Measurements from ENCODE around the gene CAMK1G.

DNA sequence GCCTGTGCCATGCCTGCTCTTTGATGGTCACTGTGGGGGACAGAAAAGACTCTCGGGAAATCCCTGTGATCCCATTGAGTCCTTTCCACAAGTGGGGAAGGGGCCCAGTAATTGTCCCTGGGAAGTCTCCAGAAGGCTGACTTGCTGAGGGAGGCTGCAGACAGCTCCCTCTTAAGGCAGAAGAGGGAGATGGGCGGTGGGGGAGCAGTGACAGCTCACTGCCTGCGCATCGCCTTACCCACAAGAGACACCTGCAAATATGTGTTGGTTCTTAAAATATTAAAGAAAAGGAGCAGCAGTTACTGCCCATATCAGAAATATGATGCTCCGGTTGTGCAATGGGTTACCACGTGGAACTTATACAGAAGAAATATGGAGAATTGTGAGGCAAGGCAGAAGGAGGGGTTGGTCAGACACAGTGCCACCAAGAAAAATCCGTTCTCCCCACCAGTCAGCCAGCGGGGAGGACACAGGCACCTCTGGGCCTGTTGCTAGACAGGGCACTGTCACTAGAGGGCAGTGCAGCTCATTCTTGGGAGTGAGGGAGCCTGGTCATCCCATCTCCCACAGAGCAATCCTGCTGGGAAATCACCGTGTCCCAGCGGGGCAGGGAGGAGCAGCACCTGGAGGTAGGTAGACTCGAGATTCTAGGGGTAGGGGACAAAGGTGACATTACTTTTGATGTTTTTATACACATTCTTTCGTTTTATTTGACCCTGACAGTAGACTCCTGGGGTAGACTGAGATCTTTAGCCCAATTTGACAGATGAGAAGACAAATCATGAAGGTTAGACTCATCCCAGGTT lies 6.9 kb upstream of the CAMK1G start:
- TF ChIP-seq CTCF (IDR thresholded peaks at IDR 0.05) (peak; percentile 99), ZFX (IDR thresholded peaks at IDR 0.05; ENCODE audit: borderline replicate concordance) (no peak)
